HUES48 (cell line): ENCODE measurements around the gene PPP1R12B.
"Not testable (repeated sequence)": the region's sequence is repeated elsewhere in the genome, so short reads cannot be mapped to it uniquely, and the experiment has no call there.

Experiments
- H3K27ac ChIP-seq: one replicate; pipeline ENCODE4 v1.7.0; 2013; ENCODE audit warnings: low read depth, low read length, inconsistent platforms
- H3K27me3 ChIP-seq: 2 replicates; pipeline ENCODE4 v1.6.1; 2013; ENCODE audit warnings: mild to moderate bottlenecking, low read length; ENCODE audit not compliant: control insufficient read depth, insufficient read depth
- H3K36me3 ChIP-seq: 2 replicates; pipeline ENCODE4 v1.6.1; 2013; ENCODE audit warnings: low read length; ENCODE audit not compliant: control insufficient read depth, insufficient read depth
- H3K4me1 ChIP-seq: 2 replicates; pipeline ENCODE4 v1.6.1; 2013; ENCODE audit warnings: mild to moderate bottlenecking, low read length; ENCODE audit not compliant: control insufficient read depth, insufficient read depth
- H3K4me3 ChIP-seq: 2 replicates; pipeline ENCODE4 v1.5.1; 2013; ENCODE audit warnings: mild to moderate bottlenecking, low read depth, low read length
- H3K9ac ChIP-seq: 2 replicates; pipeline ENCODE4 v1.6.1; 2013; ENCODE audit warnings: mild to moderate bottlenecking, low read depth, low read length, moderate library complexity
- H3K9me3 ChIP-seq: 2 replicates; pipeline ENCODE4 v1.6.1; 2013; ENCODE audit warnings: low read length; ENCODE audit not compliant: control insufficient read depth, insufficient read depth

Gene PPP1R12B

GRCh38 chr1:202619012-202619411, 270.5 kb downstream of the PPP1R12B start:
- not testable (repeated sequence) for H3K4me3 ChIP-seq, H3K9me3 ChIP-seq, H3K9ac ChIP-seq, H3K36me3 ChIP-seq, H3K4me1 ChIP-seq, H3K27me3 ChIP-seq
- H3K27ac ChIP-seq, result peak overlapping the region; percentile 28

DNA sequence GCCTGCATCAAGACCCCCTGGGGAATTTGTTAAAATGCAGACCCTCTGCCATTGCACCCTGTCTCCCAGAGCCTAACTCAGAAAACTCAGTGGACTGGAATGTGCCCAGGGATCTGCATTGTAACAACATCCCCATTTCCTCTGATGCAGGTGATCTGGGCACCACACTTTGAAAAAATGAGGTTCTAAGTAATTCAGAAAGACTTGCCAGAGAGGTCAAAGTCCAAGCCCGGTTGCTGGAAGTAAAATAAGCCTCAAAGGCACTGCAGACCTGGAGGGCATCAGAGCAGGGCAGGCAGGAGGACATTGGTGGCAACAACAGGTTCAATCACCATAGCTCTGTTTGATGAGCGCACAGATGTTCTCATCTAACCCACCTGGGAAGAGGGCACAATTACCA, 271.0 kb downstream of the PPP1R12B start:
- no peak overlapping the region for H3K27ac ChIP-seq

GRCh38 chr1:202620036-202620435, 271.5 kb downstream of the PPP1R12B start:
- H3K9ac ChIP-seq, H3K27ac ChIP-seq, H3K9me3 ChIP-seq, H3K4me3 ChIP-seq, H3K36me3 ChIP-seq, H3K27me3 ChIP-seq, H3K4me1 ChIP-seq: not testable (repeated sequence)

More for the DNA sequence above, 271.0 kb downstream of the PPP1R12B start:
- Histone ChIP-seq H3K36me3 (no peaks in the 10 kb centered on the region), H3K9me3 (no peaks in the 10 kb centered on the region), H3K27me3 (no peaks in the 10 kb centered on the region), H3K4me3 (no peak overlapping the region), H3K4me1 (peaks cover 6% of the 10 kb centered on the region), H3K9ac (no peak overlapping the region)

DNA sequence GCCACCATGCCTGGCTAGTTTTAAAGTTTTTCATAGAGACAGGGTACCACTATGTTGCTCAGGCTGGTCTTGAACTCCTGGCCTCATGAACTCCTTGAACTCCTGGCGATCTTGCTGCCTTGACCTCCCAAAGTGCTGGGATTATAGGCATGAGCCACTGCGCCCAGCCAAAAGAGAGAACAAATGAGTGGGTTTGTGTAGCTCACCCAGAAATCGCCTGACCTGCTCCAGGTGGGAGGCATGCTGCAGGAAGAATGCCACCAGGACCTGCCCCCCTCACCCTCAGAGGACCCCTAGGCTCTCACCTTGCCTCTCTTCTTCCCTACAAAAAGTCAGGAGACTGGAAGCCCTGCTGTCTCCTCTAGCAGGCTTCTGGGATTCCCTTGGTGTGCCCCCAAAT, 272.9 kb downstream of the PPP1R12B start:
- no peak overlapping the region for H3K27ac ChIP-seq
- no peak overlapping the region for H3K9ac ChIP-seq
- no peaks in the 10 kb centered on the region for H3K27me3 ChIP-seq
- no peak overlapping the region for H3K4me3 ChIP-seq
- peaks cover 6% of the 10 kb centered on the region for H3K4me1 ChIP-seq
- H3K9me3 ChIP-seq, result no peaks in the 10 kb centered on the region
- no peaks in the 10 kb centered on the region for H3K36me3 ChIP-seq

GRCh38 chr1:202622388-202622787, 273.9 kb downstream of the PPP1R12B start:
- H3K9ac ChIP-seq, result no peak overlapping the region
- H3K27me3 ChIP-seq, result no peaks in the 10 kb centered on the region
- no peaks in the 10 kb centered on the region for H3K9me3 ChIP-seq
- no peak overlapping the region for H3K27ac ChIP-seq
- H3K4me1 ChIP-seq, result peaks cover 6% of the 10 kb centered on the region
- H3K36me3 ChIP-seq, result no peaks in the 10 kb centered on the region
- H3K4me3 ChIP-seq, result no peak overlapping the region

DNA sequence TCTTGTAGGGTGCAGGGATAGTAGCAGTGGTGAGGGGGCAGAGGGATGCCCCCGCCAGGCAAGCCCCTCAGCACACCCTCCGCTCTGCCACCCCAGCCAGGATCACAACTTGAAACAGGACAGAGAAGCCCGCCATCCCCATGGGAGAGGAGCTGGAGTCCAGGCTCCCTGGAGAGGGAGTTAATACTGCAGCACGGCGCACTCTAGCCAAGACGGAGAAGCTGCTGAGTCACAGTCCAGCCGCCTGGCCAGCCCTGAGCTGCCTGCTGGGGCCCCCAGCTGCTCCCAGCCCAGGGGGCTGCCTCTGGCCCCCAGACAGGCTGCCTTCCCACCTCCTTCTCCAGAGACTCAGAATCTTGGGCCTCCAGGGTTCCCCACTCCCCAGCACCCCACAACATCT, 274.6 kb downstream of the PPP1R12B start:
- no peaks in the 10 kb centered on the region for H3K27me3 ChIP-seq
- no peaks in the 10 kb centered on the region for H3K9me3 ChIP-seq
- H3K36me3 ChIP-seq, result no peaks in the 10 kb centered on the region
- H3K4me3 ChIP-seq, result no peak overlapping the region
- H3K4me1 ChIP-seq, result peaks cover 6% of the 10 kb centered on the region
- no peak overlapping the region for H3K9ac ChIP-seq
- no peak overlapping the region for H3K27ac ChIP-seq

GRCh38 chr1:202623476-202623875, 275.0 kb downstream of the PPP1R12B start:
- not testable (repeated sequence) for H3K4me1 ChIP-seq, H3K27ac ChIP-seq, H3K9ac ChIP-seq

DNA sequence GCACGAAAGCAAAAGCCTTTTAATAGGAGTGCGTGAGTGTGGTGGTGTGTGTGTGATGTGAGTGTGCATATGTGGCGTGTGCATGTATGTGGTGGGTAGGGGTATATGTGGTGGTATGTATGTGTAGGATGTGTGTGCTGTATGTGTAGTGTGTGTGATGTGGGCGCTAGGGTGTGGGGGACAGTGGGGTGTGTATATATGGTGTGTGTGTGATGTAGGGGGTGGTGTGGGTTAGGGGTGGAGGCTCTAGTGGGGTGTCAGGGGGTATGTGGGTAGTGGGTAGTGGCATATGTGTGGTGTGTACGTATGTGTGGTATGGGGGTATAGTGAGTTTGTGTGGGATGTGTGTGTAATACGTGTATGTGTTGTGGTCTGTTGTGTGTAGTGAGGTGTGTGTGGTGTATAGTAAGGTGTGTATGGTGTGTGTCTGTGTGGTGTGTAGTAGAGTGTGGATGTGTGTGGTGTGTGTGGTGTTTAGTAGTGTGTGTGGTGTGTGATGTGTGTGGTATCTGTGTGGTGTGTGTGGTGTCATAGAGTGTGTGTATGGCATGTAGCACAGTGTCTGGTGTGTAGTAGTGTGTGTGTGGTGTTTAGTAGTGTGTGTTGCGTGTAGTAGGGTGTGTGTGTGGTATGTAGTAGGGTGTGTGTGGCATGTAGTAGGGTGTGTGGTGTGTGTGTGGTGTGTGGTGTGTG, 275.7 kb downstream of the PPP1R12B start:
- no peaks in the 10 kb centered on the region for H3K27me3 ChIP-seq
- H3K4me3 ChIP-seq, result no peak overlapping the region
- H3K4me1 ChIP-seq, result no peaks in the 10 kb centered on the region; the same call in 1 of the 2 replicates

More at GRCh38 chr1:202623476-202623875, 275.0 kb downstream of the PPP1R12B start:
- H3K9me3 ChIP-seq, H3K36me3 ChIP-seq, H3K4me3 ChIP-seq, H3K27me3 ChIP-seq: not testable (repeated sequence)

GRCh38 chr1:202624781-202625108, 276.2 kb downstream of the PPP1R12B start:
- Histone ChIP-seq H3K4me1 (no peaks in the 10 kb centered on the region; the same call in 1 of the 2 replicates), H3K36me3 (no peaks in the 10 kb centered on the region), H3K4me3 (no peak overlapping the region), H3K27ac (no peak overlapping the region), H3K9me3 (no peaks in the 10 kb centered on the region), H3K27me3 (no peaks in the 10 kb centered on the region), H3K9ac (no peak overlapping the region)

More for the DNA sequence above, 275.7 kb downstream of the PPP1R12B start:
- no peak overlapping the region for H3K27ac ChIP-seq
- no peaks in the 10 kb centered on the region for H3K9me3 ChIP-seq
- H3K9ac ChIP-seq, result no peak overlapping the region
- H3K36me3 ChIP-seq, result no peaks in the 10 kb centered on the region

DNA sequence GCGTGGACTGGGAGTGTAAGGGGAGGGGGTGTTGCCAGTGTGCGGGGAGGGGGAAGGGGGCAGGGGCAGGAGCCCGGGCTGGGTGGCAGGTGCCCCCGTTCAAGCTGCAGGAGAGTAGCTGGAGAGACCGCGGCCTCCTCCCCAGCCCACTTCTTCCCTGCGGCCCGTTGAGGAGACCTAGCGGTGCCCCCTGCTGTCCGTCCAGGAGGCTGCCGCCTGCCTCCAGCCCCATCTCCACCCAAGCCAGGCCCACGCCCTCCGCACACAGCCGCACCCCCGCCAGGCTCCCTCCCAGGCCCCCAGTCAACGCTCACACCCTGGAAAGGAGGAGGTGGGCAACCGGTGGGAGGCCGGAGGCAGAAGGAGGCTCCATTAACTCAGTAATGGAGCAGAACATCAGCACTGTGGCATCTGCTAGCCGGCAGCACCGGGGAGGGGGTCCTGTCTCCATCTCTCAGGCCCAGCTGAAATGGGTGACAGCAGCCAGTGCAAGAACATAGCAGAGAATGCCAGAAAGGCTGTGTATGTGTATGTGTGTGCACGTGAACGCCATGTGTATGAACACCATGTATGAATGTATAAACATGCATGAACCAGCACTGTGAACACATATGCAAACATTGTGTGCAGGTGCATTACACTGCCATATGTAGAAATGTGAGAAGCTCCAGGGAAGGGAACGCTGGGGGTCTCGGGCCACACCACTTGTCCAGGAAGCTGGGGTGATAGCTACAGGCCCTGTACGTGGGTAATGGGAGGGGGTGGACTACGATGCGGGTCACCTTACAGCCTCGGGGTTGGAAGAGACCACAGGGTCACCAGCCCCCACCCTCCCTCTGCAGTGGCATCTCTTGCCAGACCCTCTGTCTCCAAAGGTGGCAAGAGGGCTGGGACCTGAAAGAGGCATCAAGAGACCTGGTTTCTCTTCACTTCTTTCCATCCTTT, 277.2 kb downstream of the PPP1R12B start:
- H3K27me3 ChIP-seq, result no peaks in the 10 kb centered on the region

GRCh38 chr1:202627036-202627435, 278.5 kb downstream of the PPP1R12B start:
- H3K36me3 ChIP-seq, H3K4me3 ChIP-seq, H3K9ac ChIP-seq, H3K9me3 ChIP-seq, H3K27ac ChIP-seq, H3K4me1 ChIP-seq, H3K27me3 ChIP-seq: not testable (repeated sequence)

More for the DNA sequence above, 277.2 kb downstream of the PPP1R12B start:
- H3K4me3 ChIP-seq, result no peak overlapping the region
- no peak overlapping the region for H3K27ac ChIP-seq
- no peaks in the 10 kb centered on the region for H3K36me3 ChIP-seq
- no peaks in the 10 kb centered on the region; the same call in 1 of the 2 replicates for H3K4me1 ChIP-seq
- H3K9ac ChIP-seq, result no peak overlapping the region
- H3K9me3 ChIP-seq, result no peaks in the 10 kb centered on the region
